Measurements from ENCODE around the gene TRIM7.

DNA sequence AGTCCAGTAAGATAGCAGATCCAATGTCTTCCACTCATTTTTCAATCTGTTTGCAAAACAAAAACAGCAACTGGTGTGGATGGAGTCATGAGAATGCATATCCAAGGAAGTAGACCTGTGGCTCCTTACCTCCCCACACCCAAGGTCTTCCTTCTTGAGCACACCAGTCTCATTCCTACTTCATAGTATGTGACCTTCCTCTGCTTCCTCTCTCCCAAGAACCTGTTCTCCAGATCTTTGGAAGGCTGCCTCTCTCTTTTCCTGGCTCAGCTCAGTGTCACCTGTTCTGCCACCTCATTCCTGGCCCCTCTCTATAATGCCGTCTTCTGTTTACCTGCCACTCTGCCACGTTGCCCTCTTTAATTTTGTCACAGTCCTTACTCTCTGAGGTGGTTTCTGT, 7.9 kb upstream of the TRIM7 start:
- TF ChIP-seq CTCF (IDR thresholded peaks at IDR 0.05) (no peak), ZFX (IDR thresholded peaks at IDR 0.05; ENCODE audit: borderline replicate concordance) (no peak)
